ENCODE results near the gene B4GAT1. TPM values are rescaled to one million over a fixed set of nuclear protein-coding genes. Genes with fewer than 3 reads are reported as not detected.

The B4GAT1 gene
- total and polyA plus RNA-seq, 9 of the 15 experiments (the other 6 are each of a cell fraction or from before 2014, with no cell fraction given), result 0.86 to 9.5 (median 3.8) TPM

- TF ChIP-seq RREB1 (CRISPR knock-in tag; IDR thresholded peaks at IDR 0.05), result no peak
- TF ChIP-seq NONO (IDR thresholded peaks at IDR 0.05; ENCODE audit: low read depth in 2 of 2, low read length in 1 of 2), result peak in 1 of 2 experiments; percentile 63; a peak in 1 of 4 replicates
- TF ChIP-seq, protein P1, sequence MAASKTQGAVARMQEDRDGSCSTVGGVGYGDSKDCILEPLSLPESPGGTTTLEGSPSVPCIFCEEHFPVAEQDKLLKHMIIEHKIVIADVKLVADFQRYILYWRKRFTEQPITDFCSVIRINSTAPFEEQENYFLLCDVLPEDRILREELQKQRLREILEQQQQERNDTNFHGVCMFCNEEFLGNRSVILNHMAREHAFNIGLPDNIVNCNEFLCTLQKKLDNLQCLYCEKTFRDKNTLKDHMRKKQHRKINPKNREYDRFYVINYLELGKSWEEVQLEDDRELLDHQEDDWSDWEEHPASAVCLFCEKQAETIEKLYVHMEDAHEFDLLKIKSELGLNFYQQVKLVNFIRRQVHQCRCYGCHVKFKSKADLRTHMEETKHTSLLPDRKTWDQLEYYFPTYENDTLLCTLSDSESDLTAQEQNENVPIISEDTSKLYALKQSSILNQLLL (CRISPR knock-in tag; IDR thresholded peaks at IDR 0.05; ENCODE audit: borderline replicate concordance), result no peak
- peak; percentile 34 for TF ChIP-seq NEUROD1 (IDR thresholded peaks at IDR 0.05; ENCODE audit: borderline replicate concordance, low read depth, low read length, partially characterized antibody)
- peak; percentile 66; the same call in 1 of the 2 replicates for TF ChIP-seq TFAP4 (CRISPR knock-in tag; IDR thresholded peaks at IDR 0.05; ENCODE audit: borderline replicate concordance)
- TF ChIP-seq ETV6 (IDR thresholded peaks at IDR 0.05; ENCODE audit: borderline replicate concordance in 1 of 2, low read depth in 2 of 2, low read length in 1 of 2), result no peak
- no peak for TF ChIP-seq ETV6 (CRISPR knock-in tag; IDR thresholded peaks at IDR 0.05; ENCODE audit: borderline replicate concordance)
- no peak for TF ChIP-seq EHMT2 (IDR thresholded peaks at IDR 0.05)
- TF ChIP-seq, protein P2, sequence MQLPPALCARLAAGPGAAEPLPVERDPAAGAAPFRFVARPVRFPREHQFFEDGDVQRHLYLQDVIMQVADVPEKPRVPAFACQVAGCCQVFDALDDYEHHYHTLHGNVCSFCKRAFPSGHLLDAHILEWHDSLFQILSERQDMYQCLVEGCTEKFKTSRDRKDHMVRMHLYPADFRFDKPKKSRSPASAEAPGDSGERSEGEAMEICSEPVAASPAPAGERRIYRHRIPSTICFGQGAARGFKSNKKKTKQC (CRISPR knock-in tag; IDR thresholded peaks at IDR 0.05), result peak; percentile 68; the same call in 1 of the 2 replicates
- no peak for TF ChIP-seq HMBOX1 (IDR thresholded peaks at IDR 0.05)
- no peak for TF ChIP-seq TCF7L2 (IDR thresholded peaks at IDR 0.05; ENCODE audit: low read depth, low read length)
- TF ChIP-seq HNRNPK (IDR thresholded peaks at IDR 0.05; ENCODE audit: low read depth, low read length, poor library complexity, severe bottlenecking), result no peak
- TF ChIP-seq KDM4B (IDR thresholded peaks at IDR 0.05; ENCODE audit: borderline replicate concordance in 2 of 2, low read depth in 1 of 2), result peak in 1 of 2 experiments; percentile 69; a peak in 1 of 4 replicates
- peak; percentile 61; the same call in 1 of the 2 replicates for TF ChIP-seq DMBX1 (CRISPR knock-in tag; IDR thresholded peaks at IDR 0.05; ENCODE audit: borderline replicate concordance)
- TF ChIP-seq SP1 (CRISPR knock-in tag; IDR thresholded peaks at IDR 0.05), result peak; percentile 89
- TF ChIP-seq PTRF (tag; IDR thresholded peaks at IDR 0.05), result no peak
Observed at GRCh38 chr11:66328302-66329144, 18.9 kb downstream of the B4GAT1 start (continued).
